HG03097 (cell line): Measurements from ENCODE around the gene PTPRT.
"Not testable (repeated sequence)": the region's sequence is repeated elsewhere in the genome, so short reads cannot be mapped to it uniquely, and the experiment has no call there.

Source experiments
- ATAC-seq: cut with Tn5 transposase; IDR thresholded peaks from one replicate; pipeline ENCODE4 v1.9.1; 2021; ENCODE audit not compliant: unreplicated experiment, low FRiP score

The PTPRT gene

DNA sequence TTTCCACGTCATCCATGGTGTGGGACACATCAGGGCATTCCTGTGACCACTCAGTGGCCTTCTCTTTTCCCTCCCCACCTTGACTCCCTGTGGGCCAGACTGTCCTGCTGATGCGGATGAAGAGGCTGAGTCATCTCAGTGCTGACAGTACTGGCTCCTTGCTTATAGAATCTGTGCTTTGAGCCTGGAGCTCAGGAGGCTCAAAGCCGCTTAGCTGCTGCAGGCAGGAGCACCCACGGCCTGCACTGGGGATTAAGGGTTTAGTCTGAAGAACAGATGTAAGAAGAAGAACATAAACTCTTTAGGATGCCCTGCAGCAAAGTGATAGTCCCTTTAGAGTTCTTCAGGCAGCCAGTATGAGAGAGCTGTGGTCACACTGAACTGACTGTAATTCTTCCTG, 929.5 kb downstream of the PTPRT start:
- ATAC-seq = no peak

DNA sequence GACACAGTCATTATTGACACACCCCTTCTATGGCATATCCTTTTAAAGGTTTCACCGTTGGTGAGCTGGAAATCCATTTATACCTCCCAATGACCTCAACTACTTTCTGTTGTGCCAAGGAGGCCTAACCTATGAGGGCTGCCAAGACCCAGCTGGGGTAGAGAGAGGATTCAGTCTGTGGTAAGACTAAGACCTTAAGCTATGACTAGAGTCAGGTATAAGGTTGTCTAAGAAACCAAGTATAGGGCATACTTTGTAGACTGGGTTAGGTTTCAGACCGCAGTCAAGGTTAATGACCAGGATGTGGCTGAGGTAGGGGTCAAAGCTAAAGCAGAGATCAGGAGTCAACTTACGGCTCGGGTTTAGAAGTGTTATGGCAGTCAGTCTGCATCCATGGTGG, 930.3 kb downstream of the PTPRT start:
- ATAC-seq = no peak

DNA sequence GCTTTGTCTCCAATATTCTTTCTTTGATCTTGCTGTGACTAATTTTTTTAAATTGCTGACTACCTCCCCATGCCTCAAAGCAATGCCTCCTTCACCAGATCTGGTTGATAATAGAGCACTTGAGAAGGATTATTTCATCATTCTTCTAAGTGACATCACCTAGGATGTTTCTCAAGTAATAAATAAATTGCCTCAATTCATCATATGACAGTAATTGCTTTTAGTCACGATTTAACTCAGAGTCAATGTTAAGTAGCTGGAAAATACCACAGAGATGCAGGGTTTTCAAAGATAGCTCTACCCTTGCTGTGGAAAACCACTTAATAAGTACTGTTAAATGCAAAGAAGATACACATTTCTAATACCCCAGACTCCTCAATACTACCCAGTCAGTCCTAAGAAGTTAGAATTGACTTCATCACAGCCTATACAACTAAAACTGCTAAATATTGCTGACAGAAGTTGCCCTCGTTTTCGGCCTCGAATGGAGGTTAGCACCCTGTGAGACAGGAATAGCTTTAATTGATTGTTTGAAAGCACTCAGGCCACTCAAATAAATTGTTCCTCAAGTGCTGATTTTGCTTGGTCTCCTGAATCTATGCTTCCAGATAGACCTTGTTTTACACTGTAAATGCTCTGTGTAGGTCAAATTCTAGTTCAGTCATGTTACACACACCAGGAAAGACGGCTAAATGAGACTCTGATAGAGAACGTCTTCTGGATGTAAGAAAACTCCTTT, 931.0 kb downstream of the PTPRT start:
- no peak for ATAC-seq

DNA sequence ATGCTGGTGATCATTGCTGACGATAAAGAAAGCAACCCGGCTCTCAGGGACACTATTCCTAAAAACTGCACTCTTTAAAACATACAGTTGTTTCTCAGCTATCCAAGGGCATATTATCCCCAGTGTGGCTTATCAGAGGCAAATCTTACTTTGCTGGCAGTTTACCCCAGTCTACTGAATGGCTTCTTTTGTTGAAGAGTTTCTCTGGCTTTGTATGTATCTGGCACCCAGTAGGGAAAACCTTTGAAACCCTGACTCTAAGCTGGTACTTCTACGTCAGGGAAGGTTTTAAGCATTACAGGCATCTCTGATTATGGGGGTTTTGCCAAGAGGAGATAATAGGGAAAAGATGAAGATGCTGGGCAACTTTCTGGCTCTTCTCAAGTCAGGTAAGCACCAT, 933.9 kb downstream of the PTPRT start:
- no peak for ATAC-seq

DNA sequence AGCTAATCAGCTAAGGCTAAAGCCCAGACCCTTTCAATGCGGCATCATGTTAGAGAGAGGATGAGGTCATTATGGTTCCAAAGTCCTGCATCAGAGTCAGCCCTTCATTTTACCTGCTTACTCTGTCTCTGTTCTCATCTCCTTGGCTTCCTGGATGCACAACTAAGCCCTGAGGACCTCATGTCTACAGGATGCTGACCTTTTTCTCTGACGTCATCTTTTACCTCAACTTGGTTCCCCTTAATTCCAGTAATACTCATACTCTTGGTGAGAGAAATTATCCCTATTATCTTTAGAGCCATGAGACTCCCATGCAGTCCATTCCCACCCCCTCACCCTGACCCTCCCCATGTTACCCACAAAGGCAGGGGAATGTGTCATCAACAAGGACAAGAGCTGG, 935.0 kb downstream of the PTPRT start:
- ATAC-seq = no peak

DNA sequence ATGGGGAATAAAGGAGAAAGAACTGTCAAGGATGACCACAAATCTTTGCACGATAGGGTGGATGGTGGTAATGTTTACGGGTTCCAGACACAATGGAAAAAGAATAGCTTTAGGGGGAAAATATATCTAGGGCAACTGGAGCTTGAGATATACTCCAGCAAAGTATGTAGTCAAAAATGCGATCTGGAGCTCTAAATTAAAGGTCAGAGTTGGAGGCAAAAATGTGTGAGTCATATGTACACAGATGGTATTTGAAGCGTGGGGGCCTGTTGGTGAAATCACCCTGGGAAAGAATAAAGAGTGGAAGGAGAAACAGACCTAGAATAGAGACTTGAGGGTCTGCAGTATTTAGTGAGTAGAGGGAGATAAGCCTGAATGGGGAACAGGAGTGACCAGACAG, 937.6 kb downstream of the PTPRT start:
- ATAC-seq = no peak

DNA sequence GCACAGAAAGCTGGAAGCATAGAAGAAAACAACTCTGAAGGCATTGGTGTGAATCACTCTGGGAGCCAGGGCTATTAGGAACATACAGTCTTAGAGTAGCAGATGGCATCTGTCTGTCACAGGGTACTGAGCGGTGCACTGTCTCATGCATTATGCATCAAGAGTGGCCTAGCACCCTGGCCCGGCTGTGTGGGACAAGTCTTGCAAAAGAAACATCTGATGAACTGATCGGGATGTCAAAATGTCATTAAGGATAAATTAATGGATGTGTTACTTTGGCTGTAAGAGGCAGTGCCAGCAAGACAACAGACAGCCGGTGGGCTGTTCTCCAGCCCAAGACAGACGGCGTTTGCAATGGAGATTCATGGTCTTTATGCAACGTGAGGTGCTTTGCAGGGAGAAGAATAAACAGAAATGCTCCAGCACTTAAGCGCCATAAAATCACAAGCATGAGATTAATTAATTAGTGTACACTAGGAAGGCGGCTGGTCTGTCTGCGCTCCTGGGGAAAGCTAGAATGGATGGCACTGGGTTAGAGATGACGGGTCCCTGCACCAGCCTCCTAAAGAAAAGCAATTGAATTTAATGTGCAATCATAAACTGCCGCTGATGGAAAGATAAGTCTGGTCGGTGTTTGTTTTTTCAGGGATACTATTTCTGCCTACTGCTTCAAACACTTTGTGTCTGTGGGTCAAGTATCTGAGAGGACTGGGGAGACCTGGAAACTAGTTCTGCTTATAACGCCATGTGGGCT, 970.9 kb downstream of the PTPRT start:
- no peak for ATAC-seq

DNA sequence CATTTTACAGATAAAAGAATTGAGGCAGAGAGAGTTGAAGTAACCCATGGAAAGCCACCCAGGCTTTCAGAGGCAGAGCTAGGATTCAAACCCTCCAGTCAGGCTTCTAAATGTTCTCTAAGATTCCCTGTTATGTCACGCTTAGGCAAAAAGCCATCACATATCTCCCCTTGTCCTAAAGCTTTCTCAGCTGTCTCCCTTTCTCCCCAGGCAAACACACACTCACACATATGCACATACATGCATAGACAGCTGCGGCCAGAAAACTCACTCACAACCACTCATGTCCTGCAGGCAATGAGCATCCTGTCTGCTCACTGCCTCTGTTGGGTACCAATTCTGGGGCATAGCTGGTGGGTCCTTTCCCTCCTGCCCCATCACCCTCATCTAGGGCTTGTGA, 975.6 kb downstream of the PTPRT start:
- no peak for ATAC-seq

DNA sequence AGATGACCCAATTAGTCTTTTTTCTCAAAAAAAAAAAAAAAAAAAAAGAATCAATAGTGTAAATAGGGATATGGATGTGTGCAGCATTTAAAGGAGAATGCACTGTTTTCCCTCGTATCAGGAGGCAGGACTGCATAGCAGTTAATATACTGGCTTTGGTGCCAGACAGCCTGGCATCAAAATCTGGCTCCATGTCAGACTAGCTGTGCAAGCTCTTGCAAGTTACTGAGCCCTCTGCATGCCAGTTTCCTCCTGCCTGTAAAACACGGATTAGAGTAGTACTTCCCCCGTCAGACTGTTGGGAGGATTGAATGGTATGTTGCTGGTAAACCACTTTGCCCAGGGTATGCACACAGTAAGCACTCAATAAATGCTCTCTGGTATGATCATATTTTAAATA, 977.3 kb downstream of the PTPRT start:
- ATAC-seq = no peak

DNA sequence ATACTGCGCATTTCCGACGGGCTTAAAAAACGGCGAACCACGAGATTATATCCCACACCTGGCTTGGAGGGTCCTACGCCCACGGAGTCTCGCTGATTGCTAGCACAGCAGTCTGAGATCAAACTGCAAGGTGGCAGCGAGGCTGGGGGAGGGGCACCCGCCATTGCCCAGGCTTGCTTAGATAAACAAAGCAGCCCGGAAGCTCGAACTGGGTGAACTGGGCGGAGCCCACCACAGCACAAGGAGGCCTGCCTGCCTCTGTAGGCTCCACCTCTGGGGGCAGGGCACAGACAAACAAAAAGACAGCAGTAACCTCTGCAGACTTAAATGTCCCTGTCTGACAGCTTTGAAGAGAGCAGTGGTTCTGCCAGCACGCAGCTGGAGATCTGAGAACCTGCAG, 983.1 kb downstream of the PTPRT start:
- ATAC-seq = not testable (repeated sequence)

DNA sequence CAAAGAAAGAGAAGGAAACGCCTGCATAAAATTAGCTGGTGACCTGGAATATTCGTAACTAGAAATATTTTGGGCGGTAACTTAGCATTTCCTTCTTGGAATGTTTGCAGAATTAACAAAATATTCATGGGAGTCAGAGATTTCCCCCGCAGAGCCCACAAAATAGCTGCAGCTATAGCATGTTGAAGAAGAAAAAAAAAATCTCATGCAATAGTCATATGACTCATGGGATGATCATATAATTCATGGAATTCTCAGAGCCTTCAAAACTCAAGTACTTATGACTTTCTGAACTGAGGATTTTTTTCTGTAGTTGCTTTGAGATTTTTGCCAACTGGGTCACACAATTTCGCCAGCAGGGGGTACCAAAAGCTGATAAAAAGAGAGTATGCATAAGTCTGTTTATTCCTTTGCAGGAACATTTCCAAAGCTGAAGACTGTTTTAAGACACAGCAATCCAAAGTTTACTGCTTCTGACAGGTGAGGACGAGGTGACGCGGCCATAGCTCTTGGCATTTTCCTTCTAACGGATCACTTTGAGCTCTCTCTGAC, 985.5 kb downstream of the PTPRT start:
- no peak for ATAC-seq

DNA sequence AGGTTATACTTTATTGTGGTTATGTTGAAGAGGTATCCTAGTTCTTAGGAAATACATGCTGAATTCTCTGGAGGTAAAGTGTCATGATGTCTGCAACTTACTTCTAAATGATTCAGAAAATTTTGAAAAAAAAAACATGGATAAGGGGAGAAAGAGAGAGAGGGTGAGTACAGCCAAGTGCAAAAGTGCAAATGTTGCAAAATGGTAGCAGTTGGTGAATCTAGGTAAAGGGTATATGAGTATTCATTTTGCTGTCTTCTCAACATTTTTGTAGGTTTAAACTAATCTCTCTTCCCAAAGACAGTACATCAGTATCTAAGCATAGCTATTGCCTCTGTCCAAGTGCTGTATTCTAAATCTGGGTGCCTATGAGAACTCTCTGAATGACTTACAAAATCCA, 992.1 kb downstream of the PTPRT start:
- no peak for ATAC-seq

DNA sequence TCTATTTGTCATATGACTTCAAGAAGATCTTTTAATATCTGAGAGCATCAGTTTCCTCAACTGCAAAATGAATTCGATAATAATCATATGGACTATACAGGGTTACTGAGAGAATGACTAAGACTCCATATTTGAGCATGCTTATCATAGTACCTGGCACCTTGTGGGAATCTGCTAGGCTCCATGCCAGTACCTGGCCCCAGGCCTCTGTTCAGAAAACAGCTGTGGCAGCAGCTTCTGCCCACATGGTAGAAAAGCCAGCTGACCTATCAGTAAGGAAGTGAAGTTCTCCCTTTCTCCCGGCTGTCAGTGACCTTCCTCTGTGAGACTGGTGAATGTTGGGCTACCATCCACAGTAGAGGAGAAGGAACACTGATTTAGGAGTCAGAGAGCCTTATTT, 996.6 kb downstream of the PTPRT start:
- no peak for ATAC-seq

DNA sequence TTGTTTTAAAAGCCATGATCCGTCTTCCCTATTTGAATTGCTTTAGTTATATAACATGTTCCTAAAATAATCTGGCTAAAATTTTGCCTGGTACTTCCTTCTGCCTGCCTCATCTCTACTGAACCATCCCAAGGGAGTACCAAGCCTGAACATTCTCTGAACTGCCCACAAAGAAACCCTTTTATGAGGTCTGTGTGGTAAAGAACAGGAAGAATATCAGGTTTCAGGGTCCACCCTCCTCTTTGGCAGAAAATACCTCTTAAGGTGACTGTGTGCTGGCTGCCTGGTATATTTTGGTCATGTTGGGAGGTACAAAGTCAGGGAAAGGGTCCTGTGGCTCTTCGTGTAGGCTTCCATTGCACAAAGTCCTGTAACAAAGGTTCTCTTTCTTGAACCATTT, 997.4 kb downstream of the PTPRT start:
- no peak for ATAC-seq

DNA sequence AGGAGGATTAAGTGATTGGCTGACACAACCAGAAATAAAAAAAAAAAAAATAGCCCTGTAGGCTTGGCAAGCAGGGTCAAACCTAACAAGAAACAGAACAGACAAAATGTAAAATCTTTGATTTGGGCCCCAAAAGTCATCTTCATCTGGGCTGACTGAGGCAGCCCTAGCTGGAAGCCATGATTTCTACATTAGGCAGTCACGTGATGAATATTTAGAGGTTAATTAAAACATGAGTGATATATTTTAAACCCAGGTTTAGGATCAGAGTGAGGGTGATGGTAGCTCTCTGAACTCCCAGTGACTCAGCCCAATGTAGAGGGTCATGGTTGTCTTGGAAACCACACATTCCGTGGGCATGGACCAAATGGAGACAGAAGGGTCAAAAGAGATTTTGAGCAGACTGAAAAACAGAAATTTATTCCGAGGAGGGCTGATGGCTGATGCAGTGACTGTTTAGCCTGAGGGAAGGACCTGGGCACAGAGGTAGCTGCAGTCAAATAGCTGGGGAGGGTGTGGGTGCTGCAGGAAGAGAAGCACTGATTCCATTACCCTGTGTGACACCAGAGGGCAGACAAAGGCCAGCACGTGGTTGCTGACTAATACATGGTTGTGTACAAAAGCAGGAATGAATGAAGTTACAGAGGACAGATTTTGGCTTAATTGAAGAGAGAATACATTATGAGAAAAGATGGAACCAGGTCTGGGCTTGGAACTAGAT, 998.4 kb downstream of the PTPRT start:
- ATAC-seq = no peak

DNA sequence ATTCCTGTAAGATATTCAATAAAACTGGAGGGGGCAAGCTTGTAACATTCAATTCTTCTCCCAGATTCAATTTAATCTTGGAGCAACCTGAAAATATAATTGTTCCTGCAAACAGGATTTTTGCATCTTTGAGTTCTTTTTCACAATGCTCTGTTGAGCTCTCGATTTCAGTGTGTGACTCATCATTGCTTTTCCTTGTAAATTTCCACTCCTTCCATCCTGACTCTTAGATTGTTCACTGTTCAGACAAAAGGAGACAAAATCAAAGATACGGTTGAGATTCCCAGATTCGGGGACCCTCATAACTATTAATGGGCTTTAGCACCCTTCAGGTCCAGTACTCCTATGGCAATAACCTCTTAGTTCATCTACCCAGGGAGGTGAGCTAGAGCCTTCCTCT, 999.6 kb downstream of the PTPRT start:
- ATAC-seq = no peak

DNA sequence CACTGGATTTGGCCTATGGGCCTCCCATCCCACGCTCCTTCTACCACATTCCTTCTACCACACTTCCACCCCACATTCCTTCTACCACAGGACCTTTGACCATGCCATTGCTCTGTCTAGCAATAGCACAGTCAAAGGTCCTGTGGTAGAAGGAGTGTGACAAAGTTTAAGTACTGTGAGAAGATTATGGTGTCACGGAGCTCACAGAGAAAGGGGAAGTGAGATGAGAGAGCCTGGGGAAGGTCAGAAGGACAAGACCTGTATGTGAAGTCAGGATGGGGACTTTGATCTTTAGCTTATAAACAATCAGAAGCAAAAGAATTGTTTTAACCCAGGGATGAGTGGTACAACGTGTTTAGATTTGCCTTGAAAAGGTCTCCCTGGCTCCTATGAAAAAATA, 1003.4 kb downstream of the PTPRT start:
- ATAC-seq = no peak

DNA sequence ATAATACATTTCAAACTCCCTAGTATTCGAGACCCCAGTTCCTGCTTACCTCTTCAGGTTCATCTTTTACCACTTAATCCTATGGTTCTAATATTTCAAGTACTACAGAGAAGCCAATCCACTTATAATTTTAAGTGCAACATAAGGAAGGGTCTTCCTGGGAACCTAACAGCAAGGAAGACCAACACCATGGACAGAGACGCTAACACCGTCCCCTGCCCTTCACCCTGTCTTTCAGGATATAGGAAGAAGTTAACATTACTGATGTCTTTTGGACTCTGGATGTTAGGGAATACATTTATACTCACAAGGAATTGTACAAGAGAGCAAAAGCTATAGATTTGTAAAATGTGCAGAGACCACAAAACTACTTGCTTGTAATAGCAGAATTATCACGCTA, 1006.6 kb downstream of the PTPRT start:
- no peak for ATAC-seq

DNA sequence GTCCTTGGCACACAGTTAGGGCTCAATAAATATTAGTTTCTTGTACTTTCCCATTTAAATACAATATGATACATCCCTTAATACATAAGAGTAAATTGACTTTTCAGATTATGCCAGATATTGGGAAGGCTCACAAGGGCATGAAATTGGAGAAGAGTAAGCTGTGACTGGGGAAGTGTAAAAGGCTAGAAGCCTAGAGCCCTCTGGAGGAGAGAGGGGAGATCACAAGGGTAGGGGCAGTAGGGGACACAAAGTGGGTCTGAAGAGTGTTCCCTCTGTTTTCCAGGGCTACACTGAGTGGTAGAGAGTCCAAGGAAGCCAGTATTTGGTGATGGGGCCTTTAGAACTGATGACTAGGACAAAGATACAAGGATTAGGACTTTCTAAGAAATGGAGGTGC, 1008.6 kb downstream of the PTPRT start:
- ATAC-seq = no peak

DNA sequence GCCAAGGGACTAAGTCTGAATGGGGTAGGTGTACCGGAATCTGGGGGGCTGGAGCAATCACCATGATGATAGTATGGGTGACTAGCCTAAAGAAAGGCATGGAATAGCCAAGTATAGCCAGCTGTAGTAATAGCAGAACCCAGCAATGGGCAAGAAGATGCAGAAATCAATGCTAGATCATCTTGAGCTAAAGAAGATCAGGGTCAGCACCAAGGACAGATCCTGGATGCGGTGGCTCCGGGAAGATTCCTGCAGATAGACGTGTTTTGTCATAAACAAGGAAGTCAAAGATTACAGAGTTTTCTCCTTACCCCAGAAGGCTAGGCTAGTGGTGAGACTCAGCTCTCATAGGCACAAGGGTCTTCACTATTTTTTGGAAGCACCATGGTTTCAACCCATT, 1009.9 kb downstream of the PTPRT start:
- no peak for ATAC-seq

DNA sequence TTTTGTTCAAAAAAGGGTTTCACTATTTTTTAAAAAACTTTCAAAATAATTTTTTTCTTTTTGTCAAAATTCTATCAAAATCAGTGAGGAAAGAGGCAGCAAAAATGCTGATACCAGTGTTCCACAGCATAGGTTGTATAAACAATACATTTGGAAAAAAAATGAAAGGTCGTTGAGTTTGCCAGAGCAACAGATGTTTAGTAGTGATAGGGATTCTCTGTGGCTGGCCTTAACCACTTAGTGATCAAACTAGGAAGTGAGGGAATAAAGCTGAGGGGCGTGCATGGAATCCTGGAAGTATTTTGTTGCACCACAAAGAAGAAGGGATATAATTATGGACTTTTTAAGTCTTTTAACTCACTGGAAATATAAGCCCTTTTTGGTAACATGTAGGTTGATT, 1016.3 kb downstream of the PTPRT start:
- ATAC-seq = no peak
